ENCODE data around the gene UQCRHL. TPM values are rescaled to one million over a fixed set of nuclear protein-coding genes. Genes with fewer than 3 reads are reported as not detected.

Gene UQCRHL
- total and polyA plus RNA-seq, 3 experiments from 2014 or later: 0.95 to 2.0 (median 1.7) TPM

DNA sequence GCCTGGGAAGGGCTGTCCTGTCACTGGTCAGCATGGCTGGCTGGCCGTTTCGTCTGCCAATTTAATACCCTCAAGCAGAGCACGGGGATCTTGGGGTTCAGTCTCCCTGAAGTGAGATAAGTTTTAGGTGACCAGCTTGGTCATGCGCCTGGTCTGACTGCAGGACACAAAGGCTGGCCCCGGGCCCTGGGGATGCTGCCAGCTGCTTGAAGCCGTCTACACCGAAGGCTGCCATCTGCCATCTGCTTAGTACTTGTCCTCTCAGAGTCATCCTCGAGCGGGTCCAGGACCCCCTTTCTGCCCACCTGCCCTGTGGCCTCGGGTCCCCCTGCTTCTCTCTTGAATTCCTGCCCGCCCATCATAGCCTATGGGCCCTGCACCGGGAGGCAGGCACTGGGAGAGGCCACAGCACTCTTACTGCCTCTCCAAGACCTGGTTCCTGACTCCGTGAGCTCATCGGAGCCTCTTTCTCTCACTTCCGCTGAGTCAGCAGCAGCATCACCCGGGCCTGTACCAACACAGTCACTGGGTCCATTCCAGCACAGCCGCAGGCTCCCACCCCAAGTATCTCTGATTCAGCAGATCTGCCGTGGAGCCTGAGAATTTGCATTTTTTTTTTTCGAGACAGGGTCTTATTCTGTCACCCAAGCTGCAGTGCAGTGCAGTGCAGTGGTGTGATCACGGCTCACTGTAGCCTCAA, 41.8 kb downstream of the UQCRHL start:
- H3K27ac ChIP-seq (ENCODE audit: low read depth, low read length): no peak overlapping the region
- no peaks in the 10 kb centered on the region for H3K9me3 Mint-ChIP-seq
- H3K4me1 Mint-ChIP-seq: no peaks in the 10 kb centered on the region
- no peak overlapping the region for H3K4me3 ChIP-seq (ENCODE audit: low read length)
- H3K4me1 ChIP-seq (ENCODE audit: insufficient read depth, low read length): no peaks in the 10 kb centered on the region
- H3K9me3 ChIP-seq (ENCODE audit: low read length): no peaks in the 10 kb centered on the region
- no peaks in the 10 kb centered on the region for H3K36me3 Mint-ChIP-seq
- ChIA-PET CTCF (interaction anchor here (0.9 kb wide), 1 partner anchor 26 kb away, joined by 3 read pairs; no protein-coding TSS in a partner anchor), POLR2A (no interaction called here)
- DNase-seq: no peak
- H3K27me3 Mint-ChIP-seq: peaks cover 23 to 41% of the 10 kb centered on the region in 2 donors
- no peaks in the 10 kb centered on the region for H3K27me3 ChIP-seq (ENCODE audit: insufficient read depth, low read length, poor library complexity, severe bottlenecking)
- H3K36me3 ChIP-seq (ENCODE audit: insufficient read depth, low read length): no peaks in the 10 kb centered on the region
- H3K4me3 Mint-ChIP-seq: no peak overlapping the region
- H3K27ac Mint-ChIP-seq: no peak overlapping the region

GRCh38 chr1:15764890-15765289, 42.6 kb downstream of the UQCRHL start:
- H3K27ac ChIP-seq (ENCODE audit: low read depth, low read length): no peak overlapping the region
- no peak overlapping the region for H3K27ac Mint-ChIP-seq
- H3K36me3 ChIP-seq (ENCODE audit: insufficient read depth, low read length): no peaks in the 10 kb centered on the region
- ChIA-PET CTCF (no interaction called here), POLR2A (no interaction called here)
- H3K4me3 ChIP-seq (ENCODE audit: low read length): no peak overlapping the region
- no peak overlapping the region for H3K4me3 Mint-ChIP-seq
- H3K4me1 Mint-ChIP-seq: no peaks in the 10 kb centered on the region
- peaks cover 22 to 41% of the 10 kb centered on the region in 2 donors for H3K27me3 Mint-ChIP-seq
- no peaks in the 10 kb centered on the region for H3K9me3 ChIP-seq (ENCODE audit: low read length)
- DNase-seq: no peak
- no peaks in the 10 kb centered on the region for H3K27me3 ChIP-seq (ENCODE audit: insufficient read depth, low read length, poor library complexity, severe bottlenecking)
- H3K36me3 Mint-ChIP-seq: no peaks in the 10 kb centered on the region
- H3K4me1 ChIP-seq (ENCODE audit: insufficient read depth, low read length): no peaks in the 10 kb centered on the region
- H3K9me3 Mint-ChIP-seq: no peaks in the 10 kb centered on the region

DNA sequence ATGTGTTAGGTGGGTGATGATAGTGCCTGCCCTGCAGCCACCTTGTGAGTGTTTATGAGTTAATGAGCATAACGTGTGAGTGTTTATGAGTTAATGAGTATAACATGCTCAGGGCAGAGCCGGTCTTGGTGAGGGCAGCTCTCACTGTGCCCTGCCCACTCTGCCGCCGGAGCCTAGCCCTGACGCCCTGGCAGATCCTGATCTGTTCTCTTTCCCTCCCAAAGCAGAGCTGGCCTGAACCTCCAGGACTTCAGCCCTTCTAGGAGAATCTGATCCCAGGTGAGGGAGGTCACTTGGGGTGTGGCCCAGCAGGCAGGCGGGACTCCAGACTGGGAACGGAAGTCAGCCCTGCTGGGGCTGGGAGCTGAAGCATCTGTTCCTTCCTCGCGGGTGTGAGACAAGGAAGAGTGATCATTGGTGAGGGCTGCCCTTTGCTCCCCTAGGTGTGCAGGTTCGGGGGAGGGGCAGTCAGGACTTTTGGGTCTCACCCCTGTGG, 43.1 kb downstream of the UQCRHL start:
- Mint-ChIP-seq H3K27ac (peak overlapping the region in 1 of 8 donors; percentile 2), H3K27me3 (peaks cover 26 to 46% of the 10 kb centered on the region in 2 donors), H3K4me3 (no peak overlapping the region), H3K9me3 (no peaks in the 10 kb centered on the region), H3K36me3 (no peaks in the 10 kb centered on the region), H3K4me1 (peaks cover 0 to 4% (median 1%) of the 10 kb centered on the region in 3 donors)
- no peaks in the 10 kb centered on the region for H3K4me1 ChIP-seq (ENCODE audit: insufficient read depth, low read length)
- H3K9me3 ChIP-seq (ENCODE audit: low read length): no peaks in the 10 kb centered on the region
- no peak for DNase-seq
- no peak overlapping the region for H3K27ac ChIP-seq (ENCODE audit: low read depth, low read length)
- no peak overlapping the region for H3K4me3 ChIP-seq (ENCODE audit: low read length)
- ChIA-PET CTCF (no interaction called here), POLR2A (no interaction called here)
- H3K36me3 ChIP-seq (ENCODE audit: insufficient read depth, low read length): no peaks in the 10 kb centered on the region
- H3K27me3 ChIP-seq (ENCODE audit: insufficient read depth, low read length, poor library complexity, severe bottlenecking): peaks cover 3% of the 10 kb centered on the region

- no peaks in the 10 kb centered on the region for H3K36me3 ChIP-seq (ENCODE audit: insufficient read depth, low read length)
- DNase-seq: no peak
- no peaks in the 10 kb centered on the region for H3K9me3 ChIP-seq (ENCODE audit: low read length)
- H3K27me3 ChIP-seq (ENCODE audit: insufficient read depth, low read length, poor library complexity, severe bottlenecking): peaks cover 12% of the 10 kb centered on the region
- Mint-ChIP-seq H3K4me1 (peaks cover 0 to 10% (median 5%) of the 10 kb centered on the region in 3 donors), H3K27ac (peak overlapping the region in 1 of 8 donors; percentile 88), H3K27me3 (peaks cover 30 to 48% of the 10 kb centered on the region in 2 donors), H3K4me3 (no peak overlapping the region), H3K9me3 (no peaks in the 10 kb centered on the region), H3K36me3 (no peaks in the 10 kb centered on the region)
- H3K27ac ChIP-seq (ENCODE audit: low read depth, low read length): no peak overlapping the region
- no peak overlapping the region for H3K4me3 ChIP-seq (ENCODE audit: low read length)
- H3K4me1 ChIP-seq (ENCODE audit: insufficient read depth, low read length): no peaks in the 10 kb centered on the region
- ChIA-PET POLR2A (no interaction called here), CTCF (interaction anchor here (0.6 kb wide), 1 partner anchor 819 kb away, joined by 3 read pairs; no protein-coding TSS in a partner anchor)
Measured at GRCh38 chr1:15762546-15762945, 44.9 kb downstream of the UQCRHL start.

- ChIA-PET POLR2A (no interaction called here), CTCF (no interaction called here)
- no peak overlapping the region for H3K27ac Mint-ChIP-seq
- Histone ChIP-seq H3K9me3 (ENCODE audit: low read length) (no peaks in the 10 kb centered on the region), H3K36me3 (ENCODE audit: insufficient read depth, low read length) (no peaks in the 10 kb centered on the region), H3K4me1 (ENCODE audit: insufficient read depth, low read length) (peaks cover 5% of the 10 kb centered on the region), H3K27ac (ENCODE audit: low read depth, low read length) (no peak overlapping the region), H3K4me3 (ENCODE audit: low read length) (no peak overlapping the region), H3K27me3 (ENCODE audit: insufficient read depth, low read length, poor library complexity, severe bottlenecking) (peaks cover 19% of the 10 kb centered on the region)
- H3K4me1 Mint-ChIP-seq: peaks cover 0 to 19% (median 8%) of the 10 kb centered on the region in 3 donors
- no peaks in the 10 kb centered on the region for H3K9me3 Mint-ChIP-seq
- H3K27me3 Mint-ChIP-seq: peaks cover 36 to 57% of the 10 kb centered on the region in 2 donors
- H3K4me3 Mint-ChIP-seq: no peak overlapping the region
- DNase-seq: no peak
- no peaks in the 10 kb centered on the region for H3K36me3 Mint-ChIP-seq
Measured at GRCh38 chr1:15761366-15762128, 45.9 kb downstream of the UQCRHL start.

DNA sequence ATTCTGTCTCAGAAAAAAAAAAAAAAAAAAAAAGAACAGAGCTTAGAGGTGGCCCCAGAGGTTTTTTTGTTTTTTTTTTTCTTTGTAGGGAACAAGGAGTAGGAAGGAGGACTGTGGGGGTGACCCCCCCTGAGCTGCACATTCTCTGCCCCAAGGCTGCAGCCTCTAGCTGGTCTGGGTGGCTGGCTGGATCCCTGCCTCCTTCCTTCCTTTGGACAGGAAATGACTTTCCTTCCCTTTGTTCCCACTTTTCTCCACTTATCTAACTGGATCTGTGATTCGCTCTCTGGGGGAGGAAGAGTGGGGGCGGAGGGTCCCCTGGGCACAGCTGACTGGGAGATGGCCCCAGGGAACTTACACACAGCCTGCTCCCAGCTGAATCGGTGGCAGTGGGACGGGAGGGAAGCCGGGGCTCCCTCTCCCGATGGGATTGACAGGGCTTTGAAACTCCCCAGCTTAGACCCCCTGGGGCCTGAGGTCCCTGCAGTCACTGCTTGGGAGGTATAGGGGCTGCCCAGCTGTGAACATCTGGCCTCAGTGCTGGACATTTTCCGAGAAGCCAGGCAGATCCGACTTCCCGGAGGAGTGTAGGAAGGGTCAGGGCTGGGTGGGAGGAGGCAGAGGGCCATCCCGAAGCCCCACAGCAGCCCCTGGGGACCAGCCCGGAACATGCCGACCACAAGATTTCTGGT, 46.8 kb downstream of the UQCRHL start:
- Mint-ChIP-seq H3K27me3 (peaks cover 35 to 62% of the 10 kb centered on the region in 2 donors), H3K4me3 (no peak overlapping the region), H3K4me1 (peaks cover 5 to 24% (median 12%) of the 10 kb centered on the region in 3 donors), H3K9me3 (no peaks in the 10 kb centered on the region), H3K27ac (no peak overlapping the region), H3K36me3 (peaks cover 0 to 4% (median 0%) of the 10 kb centered on the region in 3 donors)
- no peak for DNase-seq
- H3K4me3 ChIP-seq (ENCODE audit: low read length): no peak overlapping the region
- CTCF ChIA-PET: no interaction called here
- peaks cover 24% of the 10 kb centered on the region for H3K27me3 ChIP-seq (ENCODE audit: insufficient read depth, low read length, poor library complexity, severe bottlenecking)
- H3K9me3 ChIP-seq (ENCODE audit: low read length): no peaks in the 10 kb centered on the region
- no peak overlapping the region for H3K27ac ChIP-seq (ENCODE audit: low read depth, low read length)
- POLR2A ChIA-PET: no interaction called here
- H3K36me3 ChIP-seq (ENCODE audit: insufficient read depth, low read length): no peaks in the 10 kb centered on the region
- H3K4me1 ChIP-seq (ENCODE audit: insufficient read depth, low read length): peaks cover 10% of the 10 kb centered on the region

DNA sequence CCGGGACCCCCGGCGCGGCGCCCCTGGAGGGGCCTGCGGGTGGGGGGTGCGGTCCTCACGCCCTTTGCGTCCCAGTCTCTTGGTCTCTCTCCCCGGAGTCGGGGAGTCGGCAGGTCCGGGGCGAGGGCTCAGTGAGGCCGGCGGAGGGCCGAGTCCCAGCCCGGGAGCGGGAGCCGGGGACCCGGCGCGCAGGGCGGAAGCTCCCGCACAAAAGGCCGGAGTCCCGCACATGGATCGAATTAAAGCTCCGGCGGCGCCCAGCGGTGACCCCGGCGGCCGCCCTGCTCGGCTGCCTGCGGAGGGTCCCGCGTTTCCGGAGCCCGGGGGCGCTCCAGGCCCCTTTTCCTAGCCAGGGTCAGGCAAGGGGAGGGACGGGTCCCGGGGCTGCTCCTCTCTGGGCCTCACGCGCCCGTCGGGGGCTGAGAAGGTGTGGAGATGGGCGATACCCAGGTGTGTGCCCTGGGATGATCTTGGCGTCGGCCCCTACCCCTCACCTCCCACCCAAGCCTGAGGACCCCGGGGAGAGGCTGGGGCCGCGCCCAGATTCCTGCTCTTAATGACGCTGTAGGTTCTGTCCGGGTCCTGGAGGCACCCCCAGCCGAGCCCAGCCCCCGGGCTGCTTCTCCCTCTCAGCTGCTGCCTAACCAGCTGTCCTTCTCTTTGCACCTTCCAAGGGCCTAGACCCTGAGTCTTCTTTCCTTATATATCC, 48.3 kb downstream of the UQCRHL start:
- no peak overlapping the region for H3K27ac Mint-ChIP-seq
- H3K27me3 Mint-ChIP-seq: peaks cover 35 to 59% of the 10 kb centered on the region in 2 donors
- H3K4me1 Mint-ChIP-seq: peaks cover 5 to 24% (median 12%) of the 10 kb centered on the region in 3 donors
- peak overlapping the region in 6 of 7 donors; percentile 23 to 81 (median 26) for H3K4me3 Mint-ChIP-seq
- peaks cover 10% of the 10 kb centered on the region for H3K4me1 ChIP-seq (ENCODE audit: insufficient read depth, low read length)
- H3K36me3 ChIP-seq (ENCODE audit: insufficient read depth, low read length): no peaks in the 10 kb centered on the region
- H3K9me3 Mint-ChIP-seq: peaks cover 0 to 5% (median 0%) of the 10 kb centered on the region in 5 donors
- ChIA-PET POLR2A (no interaction called here), CTCF (no interaction called here)
- no peaks in the 10 kb centered on the region for H3K9me3 ChIP-seq (ENCODE audit: low read length)
- H3K27me3 ChIP-seq (ENCODE audit: insufficient read depth, low read length, poor library complexity, severe bottlenecking): peaks cover 24% of the 10 kb centered on the region
- DNase-seq: no peak
- H3K36me3 Mint-ChIP-seq: peaks cover 0 to 10% (median 0%) of the 10 kb centered on the region in 3 donors
- H3K27ac ChIP-seq (ENCODE audit: low read depth, low read length): no peak overlapping the region
- no peak overlapping the region for H3K4me3 ChIP-seq (ENCODE audit: low read length)
